Neural progenitor cell (in vitro differentiated cells): Measurements from ENCODE around the gene GRIK5.

Experiments used
- CTCF ChIP-seq: fragments of 200-600 bp; sonication (generic); IDR thresholded peaks from 2 replicates; pipeline ENCODE4 v1.5.1; 2017; ENCODE audit warnings: antibody characterized with exemption, mild to moderate bottlenecking
- EZH2 ChIP-seq: fragments of 200-600 bp; sonication (generic); IDR thresholded peaks from 2 replicates; pipeline ENCODE4 v1.6.1; 2017; ENCODE audit warnings: antibody characterized with exemption, mild to moderate bottlenecking, moderate library complexity

GRCh38 chr19:42089191-42089750 is 19.3 kb upstream of the GRIK5 start:
- TF ChIP-seq CTCF (no peak), EZH2 (no peak)
